Esophagus squamous epithelium (tissue), 5 donors: ENCODE results near the gene PKP1. TPM values are rescaled to one million over a fixed set of nuclear protein-coding genes. Genes with fewer than 3 reads are reported as not detected.

Source experiments
- DNase-seq: peaks from one replicate; lab custom pipeline; 2025; lab: John Stamatoyannopoulos, UW
- H3K27ac ChIP-seq, 4 donors: fragments of 200-600 bp; sonication (generic); one replicate each; pipeline ENCODE4 v1.5.1; 2016 to 2019; ENCODE audit warnings: mild to moderate bottlenecking in 1 of 4
- H3K27me3 ChIP-seq, 4 donors: fragments of 200-600 bp; sonication (generic); 1 replicate in 3 of 4; 2 replicates in 1 of 4; pipeline versions ENCODE4 v1.5.1 to v1.6.0; 2017 to 2021; ENCODE audit warnings: antibody characterized with exemption in 1 of 4
- H3K36me3 ChIP-seq, 3 donors: fragments of 200-600 bp; sonication (generic); one replicate each; pipeline ENCODE4 v1.5.1; 2016 to 2019
- H3K4me1 ChIP-seq, 3 donors: fragments of 200-600 bp; sonication (generic); one replicate each; pipeline ENCODE4 v1.5.1; 2017 to 2019
- H3K4me3 ChIP-seq, 4 donors: fragments of 200-600 bp; sonication (generic); 1 replicate in 3 of 4; 2 replicates in 1 of 4; pipeline ENCODE4 v1.5.1; 2016 to 2019; ENCODE audit warnings: mild to moderate bottlenecking in 2 of 4, moderate library complexity in 1 of 4
- H3K9me3 ChIP-seq, 3 donors: fragments of 200-600 bp; sonication (generic); one replicate each; pipeline ENCODE4 v1.5.1; 2016 to 2019
- POLR2A ChIP-seq, 4 donors: fragments of 450-650 bp; IDR thresholded peaks; one replicate each; pipeline ENCODE4 v1.6.1; 2017; ENCODE audit warnings: antibody characterized with exemption in 4 of 4, mild to moderate bottlenecking in 4 of 4, moderate library complexity in 3 of 4
- WGBS, 2 donors: methylation state at CpG; one replicate each; pipeline ENCODE4 v1.1.5; 2018; 5-methylcytosine and 5-hydroxymethylcytosine counted together
- intact Hi-C: fragments of 100-400 bp; cut with DNase I; formaldehyde crosslinking; loops from one replicate; pipeline ENCODE4 v1.15.0; 2022
- total RNA-seq, 4 donors: library from RNA; depleted of rRNA; stranded (reverse); fragments of >200 nt; gene quantifications; one replicate each; pipeline ENCODE4 v1.1.0, GENCODE V29; 2016
- TF ChIP-seq, protein P1 (sequence below), 6 experiments: fragments of 450-650 bp in 4 of 6; fragments of 200-600 bp in 2 of 6; sonication (generic) in 2 of 6; IDR thresholded peaks; one replicate each; pipeline ENCODE4 v1.5.1; 2016 to 2019; ENCODE audit warnings: antibody characterized with exemption in 6 of 6, mild to moderate bottlenecking in 4 of 6, moderate library complexity in 4 of 6
- donor health status: DM: yes; HTN: yes; CAD: no.

The PKP1 gene
- total RNA-seq, 4 donors from 2014 or later = 263 to 706 (median 410) TPM

DNA sequence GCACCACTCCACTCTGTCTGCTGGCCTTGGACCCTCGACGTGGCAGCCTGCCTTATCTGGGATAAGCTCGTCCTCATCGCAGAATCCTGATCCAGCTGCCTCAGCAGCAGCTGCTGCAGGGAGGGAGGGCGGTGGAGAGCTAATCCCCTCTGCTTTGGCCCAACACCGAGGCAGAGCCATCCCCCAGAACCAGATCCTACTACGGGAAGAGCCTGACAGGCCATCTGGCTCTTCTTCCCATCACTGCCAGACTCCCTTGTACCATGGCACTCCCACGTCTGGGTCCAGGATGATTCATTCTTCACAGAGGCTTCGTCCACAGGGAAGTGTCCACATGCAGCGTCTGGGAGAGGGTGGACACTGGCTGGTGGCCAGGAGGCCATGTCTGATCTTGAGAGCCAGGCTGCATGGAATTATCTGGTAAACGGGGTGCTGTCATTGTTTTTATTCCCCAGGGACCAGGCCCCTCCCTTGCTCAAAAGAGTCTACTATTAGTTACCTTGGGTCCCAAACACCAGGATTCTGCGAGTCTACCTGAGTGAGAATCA is 14.6 kb upstream of the PKP1 start:
- Histone ChIP-seq H3K27me3 (peaks cover 0 to 28% (median 0%) of the 10 kb centered on the region in 4 donors), H3K4me3 (no peak overlapping the region), H3K36me3 (no peaks in the 10 kb centered on the region), H3K27ac (peak overlapping the region; percentile 35 to 83 (median 78)), H3K4me1 (peaks cover 16 to 54% (median 24%) of the 10 kb centered on the region in 3 donors), H3K9me3 (no peaks in the 10 kb centered on the region)
- DNase-seq = no peak
- 36 to 61% methylated on average over 8 to 11 of the region's 12 CpGs for WGBS, 2 donors
- TF ChIP-seq POLR2A (IDR thresholded peaks at IDR 0.05) = no peak
- TF ChIP-seq, protein P1, sequence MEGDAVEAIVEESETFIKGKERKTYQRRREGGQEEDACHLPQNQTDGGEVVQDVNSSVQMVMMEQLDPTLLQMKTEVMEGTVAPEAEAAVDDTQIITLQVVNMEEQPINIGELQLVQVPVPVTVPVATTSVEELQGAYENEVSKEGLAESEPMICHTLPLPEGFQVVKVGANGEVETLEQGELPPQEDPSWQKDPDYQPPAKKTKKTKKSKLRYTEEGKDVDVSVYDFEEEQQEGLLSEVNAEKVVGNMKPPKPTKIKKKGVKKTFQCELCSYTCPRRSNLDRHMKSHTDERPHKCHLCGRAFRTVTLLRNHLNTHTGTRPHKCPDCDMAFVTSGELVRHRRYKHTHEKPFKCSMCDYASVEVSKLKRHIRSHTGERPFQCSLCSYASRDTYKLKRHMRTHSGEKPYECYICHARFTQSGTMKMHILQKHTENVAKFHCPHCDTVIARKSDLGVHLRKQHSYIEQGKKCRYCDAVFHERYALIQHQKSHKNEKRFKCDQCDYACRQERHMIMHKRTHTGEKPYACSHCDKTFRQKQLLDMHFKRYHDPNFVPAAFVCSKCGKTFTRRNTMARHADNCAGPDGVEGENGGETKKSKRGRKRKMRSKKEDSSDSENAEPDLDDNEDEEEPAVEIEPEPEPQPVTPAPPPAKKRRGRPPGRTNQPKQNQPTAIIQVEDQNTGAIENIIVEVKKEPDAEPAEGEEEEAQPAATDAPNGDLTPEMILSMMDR (IDR thresholded peaks at IDR 0.05) = no peak
- intact Hi-C loops = no loop called here

DNA sequence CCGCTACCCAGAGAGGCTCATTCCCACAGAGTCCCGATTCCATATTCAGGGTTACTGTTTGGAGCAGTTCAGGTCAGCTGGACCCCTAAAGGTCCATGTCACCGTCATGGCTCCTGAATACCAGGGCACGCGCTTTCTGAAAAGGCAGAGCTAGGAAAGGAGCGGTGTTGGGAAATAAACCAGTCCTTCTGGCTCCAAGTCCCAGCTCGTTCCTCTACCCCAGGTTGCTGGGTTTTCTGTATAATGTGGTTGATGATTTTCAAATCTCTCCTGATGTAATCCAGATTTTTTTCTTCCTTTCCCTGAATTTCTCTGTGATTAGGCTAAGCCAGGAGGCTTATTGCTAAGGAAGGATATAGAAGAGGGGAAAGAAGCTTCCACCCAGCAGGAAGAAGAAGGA is 14.0 kb upstream of the PKP1 start:
- intact Hi-C loops = no loop called here
- Histone ChIP-seq H3K27me3 (peaks cover 0 to 28% (median 0%) of the 10 kb centered on the region in 4 donors), H3K4me3 (no peak overlapping the region), H3K36me3 (no peaks in the 10 kb centered on the region), H3K4me1 (peaks cover 16 to 55% (median 24%) of the 10 kb centered on the region in 3 donors), H3K9me3 (no peaks in the 10 kb centered on the region), H3K27ac (peak overlapping the region; percentile 35 to 83 (median 78))
- TF ChIP-seq, protein P1 (IDR thresholded peaks at IDR 0.05) = no peak
- no peak for TF ChIP-seq POLR2A (IDR thresholded peaks at IDR 0.05)
- WGBS, 2 donors = 46 to 70% methylated on average over 7 of the region's 7 CpGs
- no peak for DNase-seq

DNA sequence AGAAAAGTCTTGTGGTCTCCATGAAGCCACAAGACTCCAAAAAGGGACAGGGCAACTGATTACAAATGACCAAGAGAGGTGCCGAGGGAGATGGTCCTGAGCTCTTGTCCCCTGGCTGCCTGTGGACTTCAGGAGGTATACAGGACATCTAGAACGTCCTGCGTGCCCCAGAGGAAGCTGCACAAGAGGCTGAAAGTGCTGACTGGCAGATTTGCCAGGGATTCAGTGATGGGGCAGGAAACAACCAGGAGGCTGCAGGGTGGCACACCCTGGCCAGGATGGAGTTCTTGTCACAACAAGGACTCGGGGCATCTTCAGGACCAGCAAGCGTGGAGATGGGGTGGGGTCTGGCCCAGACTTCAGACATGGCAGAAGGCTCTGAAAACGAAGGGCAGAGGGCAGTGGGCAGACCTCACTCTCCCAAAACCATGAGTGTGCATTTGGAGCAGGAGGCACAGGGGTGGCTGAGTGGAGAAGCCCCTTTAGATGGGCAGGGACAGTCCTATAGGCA is 13.4 kb upstream of the PKP1 start:
- WGBS, 2 donors = 62 to 76% methylated on average over 2 to 3 of the region's 6 CpGs
- TF ChIP-seq, protein P1 (IDR thresholded peaks at IDR 0.05) = no peak
- no peak for TF ChIP-seq POLR2A (IDR thresholded peaks at IDR 0.05)
- Histone ChIP-seq H3K27me3 (peaks cover 0 to 28% (median 0%) of the 10 kb centered on the region in 4 donors), H3K36me3 (no peaks in the 10 kb centered on the region), H3K4me1 (peaks cover 16 to 61% (median 30%) of the 10 kb centered on the region in 3 donors), H3K9me3 (no peaks in the 10 kb centered on the region), H3K27ac (peak overlapping the region; percentile 35 to 83 (median 78)), H3K4me3 (no peak overlapping the region)
- DNase-seq = no peak
- intact Hi-C loops = no loop called here

DNA sequence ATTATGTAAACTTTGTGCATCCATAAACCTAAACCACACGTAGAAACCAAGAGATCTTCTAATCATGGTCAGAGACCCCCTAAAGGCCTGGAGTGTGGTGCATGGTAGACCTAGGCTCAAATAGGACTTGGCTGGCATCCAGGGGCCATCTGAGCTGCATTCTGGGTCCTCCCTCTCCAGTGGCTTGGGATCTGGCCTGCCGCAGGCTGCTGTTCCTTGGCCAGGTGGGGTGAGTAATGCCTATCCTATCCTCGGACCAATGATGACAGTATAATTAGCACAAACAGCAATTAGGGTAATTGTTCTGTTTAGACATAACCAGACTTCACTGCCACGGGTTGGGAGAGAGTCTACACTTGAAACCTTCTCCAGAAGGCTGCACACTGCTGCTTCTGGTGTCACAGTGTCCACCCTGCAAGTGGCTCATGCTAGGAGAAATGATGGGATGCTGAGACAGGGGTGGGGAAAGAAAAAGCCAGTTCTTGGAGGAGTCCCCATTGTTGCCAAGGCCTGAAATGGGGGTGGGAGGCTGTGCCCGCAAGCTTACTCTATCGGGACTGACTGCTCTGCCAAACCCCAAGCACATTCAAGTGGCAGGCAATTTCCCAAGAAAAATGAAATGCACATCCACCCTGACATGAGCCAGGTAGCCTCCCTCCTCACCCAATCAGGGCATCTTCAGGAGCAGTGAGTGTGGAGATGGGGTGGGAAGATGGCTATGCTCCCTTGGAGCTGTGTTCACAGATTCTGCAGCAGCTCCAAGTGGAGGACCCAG is 12.5 kb upstream of the PKP1 start:
- 65 to 81% methylated on average over 2 to 3 of the region's 6 CpGs for WGBS, 2 donors
- intact Hi-C loops = no loop called here
- no peak overlapping the region for H3K27ac ChIP-seq
- peaks cover 19 to 65% (median 32%) of the 10 kb centered on the region in 3 donors for H3K4me1 ChIP-seq
- H3K27me3 ChIP-seq = peaks cover 0 to 28% (median 0%) of the 10 kb centered on the region in 4 donors
- no peak for DNase-seq
- TF ChIP-seq, protein P1 (IDR thresholded peaks at IDR 0.05) = no peak
- TF ChIP-seq POLR2A (IDR thresholded peaks at IDR 0.05) = no peak
- H3K36me3 ChIP-seq = no peaks in the 10 kb centered on the region
- no peak overlapping the region for H3K4me3 ChIP-seq
- H3K9me3 ChIP-seq = no peaks in the 10 kb centered on the region

DNA sequence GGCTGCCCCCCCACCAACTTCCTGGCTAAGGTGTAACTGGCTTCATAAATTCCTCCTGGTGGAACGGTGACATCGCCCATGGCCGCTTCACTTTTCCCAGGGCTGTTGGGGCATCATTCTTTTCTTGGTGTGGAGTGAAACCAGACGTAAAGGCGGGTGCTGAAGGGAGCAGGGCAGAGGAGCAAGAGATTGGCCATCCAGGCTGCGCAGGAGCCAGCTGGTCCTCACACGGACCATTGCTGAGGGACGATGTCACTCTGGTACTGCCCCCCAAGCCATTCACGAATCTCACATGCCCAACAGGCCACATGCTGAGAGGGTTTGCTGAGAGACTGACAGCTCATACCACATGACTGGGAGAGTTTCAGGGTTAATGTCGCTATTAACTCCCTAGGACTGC is 10.5 kb upstream of the PKP1 start:
- no peak for DNase-seq
- H3K9me3 ChIP-seq = no peaks in the 10 kb centered on the region
- peaks cover 29 to 65% (median 41%) of the 10 kb centered on the region in 3 donors for H3K4me1 ChIP-seq
- no peaks in the 10 kb centered on the region for H3K36me3 ChIP-seq
- 90 to 94% methylated on average over 5 to 9 of the region's 10 CpGs for WGBS, 2 donors
- TF ChIP-seq, protein P1 (IDR thresholded peaks at IDR 0.05) = no peak
- no peak for TF ChIP-seq POLR2A (IDR thresholded peaks at IDR 0.05)
- H3K27ac ChIP-seq = no peak overlapping the region
- H3K4me3 ChIP-seq = no peak overlapping the region
- H3K27me3 ChIP-seq = peaks cover 0 to 22% (median 0%) of the 10 kb centered on the region in 4 donors
- intact Hi-C loops = no loop called here
